K562 (cell line): Measurements from ENCODE around the gene GIPC3. TPM values are rescaled to one million over a fixed set of nuclear protein-coding genes. Genes with fewer than 3 reads are reported as not detected.

ENCODE experiments used
- ARID2 ChIP-seq: fragments of 450-650 bp; IDR thresholded peaks from 2 replicates; pipeline ENCODE4 v1.6.1; 2017; ENCODE audit warnings: antibody characterized with exemption, mild to moderate bottlenecking
- BRF1 ChIP-seq: IDR thresholded peaks from 3 replicates; pipeline ENCODE4 v1.6.1; 2011; ENCODE audit warnings: borderline replicate concordance, mild to moderate bottlenecking; ENCODE audit not compliant: insufficient read length; ENCODE audit errors: extremely low read depth
- DDX20 ChIP-seq: fragments of 450-650 bp; IDR thresholded peaks from 2 replicates; pipeline ENCODE4 v1.6.1; 2016; ENCODE audit warnings: missing genetic modification characterization, low read depth, mild to moderate bottlenecking, missing compliant biosample characterization, moderate library complexity
- E2F1 ChIP-seq: sonication (generic); formaldehyde crosslinking; IDR thresholded peaks from 2 replicates; pipeline ENCODE4 v1.8.1; 2023; ENCODE audit warnings: mild to moderate bottlenecking, missing genetic modification reagents, moderate library complexity
- FOSL1 ChIP-seq: fragments of 200-800 bp; sonication (Bioruptor generic); conservative IDR thresholded peaks from 2 replicates; pipeline ENCODE4 v1.6.1; 2016; ENCODE audit warnings: missing genetic modification characterization, missing compliant biosample characterization
- NR2F6 ChIP-seq: fragments of 450-650 bp; formaldehyde crosslinking; IDR thresholded peaks from 2 replicates; pipeline ENCODE4 v1.4.0; 2020; ENCODE audit warnings: mild to moderate bottlenecking
- PRDM10 ChIP-seq: fragments of 450-650 bp; IDR thresholded peaks from 2 replicates; pipeline ENCODE4 v1.6.1; 2018; ENCODE audit not compliant: partially characterized antibody
- TSHZ1 ChIP-seq: fragments of 250-450 bp; sonication (Bioruptor Pico); IDR thresholded peaks from 2 replicates; pipeline ENCODE4 v1.4.0; 2020; ENCODE audit warnings: mild to moderate bottlenecking, moderate library complexity
- ZBTB11 ChIP-seq, 3 experiments: fragments of 200-800 bp in 1 of 3; fragments of 250-450 bp in 1 of 3; fragments of 450-650 bp in 1 of 3; sonication (Bioruptor Pico) in 1 of 3; sonication (Bioruptor generic) in 1 of 3; formaldehyde crosslinking in 1 of 3; IDR thresholded peaks; 2 replicates each; pipeline versions ENCODE4 v1.6.1 to v1.8.0; 2016 to 2022; ENCODE audit warnings: mild to moderate bottlenecking in 2 of 3, missing genetic modification characterization in 2 of 3, missing compliant biosample characterization in 1 of 3, moderate library complexity in 1 of 3
- ZNF232 ChIP-seq: sonication (generic); formaldehyde crosslinking; IDR thresholded peaks from 2 replicates; pipeline ENCODE4 v1.8.0; 2022; ENCODE audit warnings: mild to moderate bottlenecking, missing genetic modification reagents
- ZNF395 ChIP-seq: fragments of 200-800 bp; sonication (Bioruptor generic); IDR thresholded peaks from 2 replicates; pipeline ENCODE4 v1.6.1; 2017; ENCODE audit warnings: missing genetic modification characterization, missing compliant biosample characterization
- polyA plus RNA-seq, 8 experiments: library from polyadenylated mRNA; depleted of rRNA in 4 of 8; stranded (reverse) in 5 of 8; unstranded in 3 of 8; fragments of >200 nt; fragmentation: Nextera tagmentation in 2 of 8; fragmentation: Illumina TruSeq in 1 of 8; extraction: Ambion mirVana in 2 of 8; extraction: Trizol in 1 of 8; gene quantifications; 2 replicates each; pipeline versions ENCODE4 v1.2.1 to v1.2.3, GENCODE V29; 2011 to 2014; ENCODE audit warnings: inconsistent platforms in 1 of 8, missing spikeins in 1 of 8
- total RNA-seq, 7 experiments: library from RNA; depleted of rRNA in 6 of 7; stranded (reverse); fragments of >200 nt in 6 of 7; fragmentation: Illumina TruSeq in 2 of 7; extraction: Trizol in 2 of 7; gene quantifications; 2 replicates each; pipeline versions ENCODE4 v1.2.1 to v1.2.3, GENCODE V29; 2011 to 2021; ENCODE audit warnings: low replicate concordance in 1 of 7

Gene GIPC3
- total and polyA plus RNA-seq, 9 of the 15 experiments (the other 6 are each of a cell fraction or from before 2014, with no cell fraction given): 0.03 to 3.6 (median 1.5) TPM; not detected in 1

GRCh38 chr19:3612901-3613741 is 27.8 kb downstream of the GIPC3 start (continued):
- TF ChIP-seq PRDM10: no peak
- TF ChIP-seq ZBTB11 (CRISPR knock-in tag; IDR thresholded peaks at IDR 0.05): no peak
- TF ChIP-seq E2F1 (CRISPR knock-in tag): no peak
- no peak for TF ChIP-seq FOSL1 (tag)
- TF ChIP-seq BRF1: no peak
- TF ChIP-seq TSHZ1: no peak
- peak; percentile 72; the same call in 1 of the 2 replicates for TF ChIP-seq ZNF395 (CRISPR knock-in tag)
- TF ChIP-seq ARID2: no peak
- no peak for TF ChIP-seq ZNF232
- TF ChIP-seq NR2F6: no peak
- TF ChIP-seq DDX20 (tag): no peak
